PFSK-1 (cell line): ENCODE measurements around the gene MGAT5.

Source experiments
- POLR2AphosphoS5 ChIP-seq: IDR thresholded peaks from 2 replicates; pipeline ENCODE4 v1.6.1; 2012; ENCODE audit warnings: low read depth, mild to moderate bottlenecking, control low read depth, low read length, moderate library complexity
- REST ChIP-seq, 2 experiments: IDR thresholded peaks; 2 replicates each; pipeline versions ENCODE4 v1.6.1 to v1.8.0; 2011 to 2012; ENCODE audit warnings: low read depth in 2 of 2, low read length in 2 of 2, control low read depth in 1 of 2, inconsistent platforms in 1 of 2, mild to moderate bottlenecking in 1 of 2, moderate library complexity in 1 of 2; ENCODE audit not compliant: insufficient read depth in 1 of 2
- TAF1 ChIP-seq: IDR thresholded peaks from 2 replicates; pipeline ENCODE4 v1.6.1; 2012; ENCODE audit warnings: low read length, control low read depth, borderline replicate concordance; ENCODE audit not compliant: insufficient read depth

GRCh38 chr2:134216152-134216829 is 37.6 kb upstream of the MGAT5 start:
- no peak for TF ChIP-seq REST (IDR thresholded peaks at IDR 0.05; ENCODE audit: insufficient read depth in 1 of 2, low read depth in 2 of 2, low read length in 2 of 2)
- no peak for TF ChIP-seq POLR2AphosphoS5
- no peak for TF ChIP-seq TAF1
